H1 (cell line): ENCODE data around the gene HLA-DPB1. TPM values are rescaled to one million over a fixed set of nuclear protein-coding genes. Genes with fewer than 3 reads are reported as not detected.

ENCODE experiments used
- CBX5 ChIP-seq: fragments of 300-800, 300-1000 bp; sonication (generic); IDR thresholded peaks from 2 replicates; pipeline ENCODE4 v1.7.1; 2016; ENCODE audit warnings: antibody characterized with exemption, low read length, low read depth
- CHD7 ChIP-seq: fragments of 300-600 bp; sonication (generic); IDR thresholded peaks from 2 replicates; pipeline ENCODE4 v1.7.1; 2012; ENCODE audit warnings: low read length, moderate library complexity, mild to moderate bottlenecking, inconsistent platforms; ENCODE audit not compliant: insufficient replicate concordance
- GTF2F1 ChIP-seq: IDR thresholded peaks from 2 replicates; pipeline ENCODE4 v1.6.1; 2012; ENCODE audit warnings: low read depth, low read length, improper control_type of control experiment, borderline replicate concordance
- HDAC6 ChIP-seq: IDR thresholded peaks from one replicate; pipeline ENCODE4 v1.7.1; 2012; ENCODE audit warnings: low read depth, mild to moderate bottlenecking, inconsistent platforms, low read length, moderate library complexity
- NANOG ChIP-seq: IDR thresholded peaks from 2 replicates; pipeline ENCODE4 v1.6.1; 2011; ENCODE audit warnings: low read length, low read depth, mild to moderate bottlenecking, inconsistent platforms; ENCODE audit not compliant: insufficient read depth, poor library complexity, severe bottlenecking
- POLR2AphosphoS5 ChIP-seq: IDR thresholded peaks from 2 replicates; pipeline ENCODE4 v1.6.1; 2011; ENCODE audit warnings: low read depth, low read length
- SIRT6 ChIP-seq: IDR thresholded peaks from one replicate; pipeline ENCODE4 v1.7.1; 2012; ENCODE audit warnings: low read length, inconsistent platforms
- polyA plus RNA-seq, 7 experiments: library from polyadenylated mRNA; depleted of rRNA in 3 of 7; stranded (reverse) in 5 of 7; unstranded in 2 of 7; fragments of >200 nt in 5 of 7; fragments of 200-250 nt in 2 of 7; gene quantifications; 1 replicate in 5 of 7; 2 replicates in 1 of 7; 4 replicates in 1 of 7; pipeline versions ENCODE4 v1.2.1 to v1.2.3, GENCODE V29; 2011 to 2013; ENCODE audit warnings: missing spikeins in 2 of 7, mixed read lengths in 2 of 7
- total RNA-seq: library from RNA; stranded (reverse); fragmentation: NEBNext Ultra II Directional; extraction: Animal tissue kit (Norgen Biotek cat#: 25700); gene quantifications from 2 replicates; pipeline ENCODE4 v1.2.1, GENCODE V29; 2021
- TF ChIP-seq, protein P1 (sequence below), 3 experiments: IDR thresholded peaks; 1 replicate in 2 of 3; 2 replicates in 1 of 3; pipeline versions ENCODE4 v1.5.1 to v1.6.1; 2011; ENCODE audit warnings: low read length in 3 of 3, mild to moderate bottlenecking in 3 of 3, inconsistent platforms in 2 of 3, low read depth in 1 of 3, moderate library complexity in 1 of 3; ENCODE audit not compliant: insufficient read depth in 1 of 3; ENCODE audit errors: control extremely low read depth in 1 of 3

The HLA-DPB1 gene
- total and polyA plus RNA-seq, 2 of the 8 experiments (the other 6 are each of a cell fraction or from before 2014, with no cell fraction given), result 32.3 to 58.8 TPM

DNA sequence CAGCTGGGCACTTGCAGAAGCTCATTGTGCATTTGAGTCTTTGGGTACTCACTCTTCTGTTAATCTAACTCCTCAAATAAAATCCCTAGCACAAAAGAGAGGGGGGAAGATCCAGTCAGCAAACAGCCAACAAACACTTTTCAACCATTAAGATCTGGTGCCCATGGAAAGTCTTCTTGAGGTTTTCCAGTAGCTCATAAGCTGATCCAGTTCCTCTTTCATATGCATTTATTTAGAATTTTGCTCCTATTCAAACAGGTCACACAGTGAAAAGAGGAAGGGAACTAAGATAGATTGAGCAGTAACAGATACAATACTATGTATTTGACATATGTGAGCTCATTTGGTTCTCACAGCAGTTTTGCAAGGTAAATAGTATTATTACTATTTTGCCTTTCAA, 38.6 kb downstream of the HLA-DPB1 start (continued):
- TF ChIP-seq CHD7 (no peak), CBX5 (no peak), NANOG (no peak), SIRT6 (no peak), POLR2AphosphoS5 (no peak), HDAC6 (no peak), GTF2F1 (no peak)
- TF ChIP-seq, protein P1, sequence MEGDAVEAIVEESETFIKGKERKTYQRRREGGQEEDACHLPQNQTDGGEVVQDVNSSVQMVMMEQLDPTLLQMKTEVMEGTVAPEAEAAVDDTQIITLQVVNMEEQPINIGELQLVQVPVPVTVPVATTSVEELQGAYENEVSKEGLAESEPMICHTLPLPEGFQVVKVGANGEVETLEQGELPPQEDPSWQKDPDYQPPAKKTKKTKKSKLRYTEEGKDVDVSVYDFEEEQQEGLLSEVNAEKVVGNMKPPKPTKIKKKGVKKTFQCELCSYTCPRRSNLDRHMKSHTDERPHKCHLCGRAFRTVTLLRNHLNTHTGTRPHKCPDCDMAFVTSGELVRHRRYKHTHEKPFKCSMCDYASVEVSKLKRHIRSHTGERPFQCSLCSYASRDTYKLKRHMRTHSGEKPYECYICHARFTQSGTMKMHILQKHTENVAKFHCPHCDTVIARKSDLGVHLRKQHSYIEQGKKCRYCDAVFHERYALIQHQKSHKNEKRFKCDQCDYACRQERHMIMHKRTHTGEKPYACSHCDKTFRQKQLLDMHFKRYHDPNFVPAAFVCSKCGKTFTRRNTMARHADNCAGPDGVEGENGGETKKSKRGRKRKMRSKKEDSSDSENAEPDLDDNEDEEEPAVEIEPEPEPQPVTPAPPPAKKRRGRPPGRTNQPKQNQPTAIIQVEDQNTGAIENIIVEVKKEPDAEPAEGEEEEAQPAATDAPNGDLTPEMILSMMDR (IDR thresholded peaks at IDR 0.05; ENCODE audit: control extremely low read depth in 1 of 3, insufficient read depth in 1 of 3, low read depth in 1 of 3, low read length in 3 of 3), result no peak
- TF ChIP-seq, all 59 proteins: peak for 0
